Measurements from ENCODE around the gene INPP5D.
"Not testable (repeated sequence)": the region's sequence is repeated elsewhere in the genome, so short reads cannot be mapped to it uniquely, and the experiment has no call there.

INPP5D gene

GRCh38 chr2:233142355-233142897, 82.3 kb downstream of the INPP5D start:
- DNase-seq (ENCODE audit: low read depth in 2 of 2) = no peak

GRCh38 chr2:233143700-233144331, 83.7 kb downstream of the INPP5D start:
- no peak for DNase-seq (ENCODE audit: low read depth in 2 of 2)

GRCh38 chr2:233145726-233146125, 85.6 kb downstream of the INPP5D start:
- DNase-seq (ENCODE audit: low read depth in 2 of 2) = no peak

- DNase-seq (ENCODE audit: low read depth in 2 of 2) = no peak
Observed at GRCh38 chr2:233146194-233146593, 86.1 kb downstream of the INPP5D start.

GRCh38 chr2:233147136-233147828, 87.1 kb downstream of the INPP5D start:
- DNase-seq (ENCODE audit: low read depth in 2 of 2) = no peak

GRCh38 chr2:233147829-233148167, 87.7 kb downstream of the INPP5D start:
- DNase-seq (ENCODE audit: low read depth in 2 of 2) = no peak

- DNase-seq (ENCODE audit: low read depth in 2 of 2) = no peak
Observed at GRCh38 chr2:233148354-233148753, 88.2 kb downstream of the INPP5D start.

- no peak for DNase-seq (ENCODE audit: low read depth in 2 of 2)
Observed at GRCh38 chr2:233152541-233152940, 92.4 kb downstream of the INPP5D start.

- no peak for DNase-seq (ENCODE audit: low read depth in 2 of 2)
Observed at GRCh38 chr2:233153146-233153798, 93.1 kb downstream of the INPP5D start.

GRCh38 chr2:233156001-233156400, 95.9 kb downstream of the INPP5D start:
- no peak for DNase-seq (ENCODE audit: low read depth in 2 of 2)

GRCh38 chr2:233156461-233156860, 96.3 kb downstream of the INPP5D start:
- DNase-seq (ENCODE audit: low read depth in 2 of 2) = not testable (repeated sequence)

GRCh38 chr2:233161730-233162129, 101.6 kb downstream of the INPP5D start:
- no peak for DNase-seq (ENCODE audit: low read depth in 2 of 2)

- no peak for DNase-seq (ENCODE audit: low read depth in 2 of 2)
Observed at GRCh38 chr2:233162770-233163169, 102.6 kb downstream of the INPP5D start.

GRCh38 chr2:233163486-233164103, 103.5 kb downstream of the INPP5D start:
- DNase-seq (ENCODE audit: low read depth in 2 of 2) = no peak

GRCh38 chr2:233164128-233164635, 104.0 kb downstream of the INPP5D start:
- DNase-seq (ENCODE audit: low read depth in 2 of 2) = no peak

- DNase-seq (ENCODE audit: low read depth in 2 of 2) = no peak
Observed at GRCh38 chr2:233164967-233165366, 104.8 kb downstream of the INPP5D start.

- DNase-seq (ENCODE audit: low read depth in 2 of 2) = no peak
Observed at GRCh38 chr2:233165543-233165894, 105.4 kb downstream of the INPP5D start.

GRCh38 chr2:233165895-233166661, 105.9 kb downstream of the INPP5D start:
- no peak for DNase-seq (ENCODE audit: low read depth in 2 of 2)

- DNase-seq (ENCODE audit: low read depth in 2 of 2) = no peak
Observed at GRCh38 chr2:233168445-233168844, 108.3 kb downstream of the INPP5D start.

GRCh38 chr2:233168919-233169318, 108.8 kb downstream of the INPP5D start:
- no peak for DNase-seq (ENCODE audit: low read depth in 2 of 2)

- no peak for DNase-seq (ENCODE audit: low read depth in 2 of 2)
Observed at GRCh38 chr2:233171344-233171743, 111.2 kb downstream of the INPP5D start.

GRCh38 chr2:233173115-233173514, 113.0 kb downstream of the INPP5D start:
- no peak for DNase-seq (ENCODE audit: low read depth in 2 of 2)

Measured in stimulated activated CD4-positive, alpha-beta T cell treated with anti-CD3 and anti-CD28 coated beads, Interleukin-1b, Interleukin-23, amount 100 ng/mL, for 4 hours (primary cell).